ENCODE data around the gene TCHHL1.
A peak's percentile ranks its signal among the peaks of the same experiment; 100 is the strongest.

TCHHL1 gene

DNA sequence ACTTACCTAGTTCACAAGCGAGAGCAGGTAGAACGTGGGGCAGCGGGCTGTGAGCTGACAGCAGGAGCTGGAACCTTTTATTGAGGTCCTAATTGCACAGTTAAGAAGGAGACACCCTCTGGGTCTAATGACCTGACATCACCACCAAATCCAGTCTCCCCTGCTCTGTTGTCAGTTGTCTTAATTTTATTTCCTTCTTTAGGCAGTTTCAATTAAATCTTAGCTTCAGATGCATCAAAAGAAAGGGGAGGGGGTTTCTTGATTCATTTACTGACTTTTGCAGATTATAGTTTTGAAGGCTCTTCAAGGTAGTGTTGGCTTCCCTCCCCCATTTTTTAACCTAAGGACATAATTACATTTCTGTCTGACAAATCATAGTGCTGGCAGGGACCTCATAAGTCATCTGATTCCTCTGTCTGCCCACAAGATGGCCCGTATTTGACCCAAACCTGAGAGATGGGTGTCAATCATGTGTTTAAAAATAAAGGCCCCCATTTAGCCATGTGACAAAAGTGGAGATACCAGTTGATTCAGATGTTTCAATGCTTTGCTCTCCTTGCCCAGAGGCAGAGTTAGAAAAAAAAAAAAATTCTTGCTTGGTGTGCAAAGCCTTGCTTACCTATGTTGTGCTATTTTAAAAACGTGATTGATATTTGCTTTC is at the start of gene TCHHL1:
TCHHL1 (minus strand) TSS at position 51 of the 661 bp plus-strand sequence. CDS start 921 bp downstream, outside the sequence.
- no peak for DNase-seq

DNA sequence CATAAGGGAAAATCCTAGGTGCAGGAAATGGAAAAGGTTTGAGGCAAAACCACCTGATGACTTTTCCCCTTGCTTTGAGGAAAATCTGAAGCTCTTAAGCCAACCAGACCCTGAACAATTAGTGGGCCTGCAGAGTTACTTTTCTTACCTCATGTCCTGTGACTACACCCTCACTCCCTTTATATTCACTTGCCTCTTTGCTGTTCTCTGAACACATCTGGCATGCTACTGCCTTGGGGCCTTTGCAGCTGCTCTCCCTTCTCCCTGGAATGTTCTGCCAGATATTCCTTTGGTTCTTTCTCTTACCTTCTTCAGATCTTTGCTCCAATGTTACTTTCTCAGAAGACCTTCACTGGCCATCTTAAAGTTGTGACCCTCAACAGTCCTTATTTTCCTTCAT is 48.4 kb upstream of the TCHHL1 start:
- DNase-seq: no peak

DNA sequence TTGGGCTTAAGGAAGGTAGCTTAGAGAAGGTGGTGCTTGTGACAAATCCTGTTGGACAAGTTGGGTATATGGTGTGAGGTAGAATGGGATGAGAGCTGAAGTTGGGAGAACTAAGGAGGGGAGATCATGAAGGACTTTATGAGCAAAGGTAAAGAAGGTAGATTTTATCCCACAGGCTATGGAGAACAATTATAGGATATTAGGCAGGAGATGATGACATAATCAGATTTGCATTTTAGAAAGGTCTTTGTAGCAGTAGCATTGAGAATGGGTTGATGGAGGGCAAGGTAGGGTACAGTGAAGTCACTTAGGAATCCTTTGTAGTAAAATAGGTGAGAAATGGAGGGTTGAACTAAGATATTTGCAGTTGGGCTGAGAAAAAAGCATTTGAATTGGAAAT is 41.3 kb upstream of the TCHHL1 start:
- no peak for DNase-seq

DNA sequence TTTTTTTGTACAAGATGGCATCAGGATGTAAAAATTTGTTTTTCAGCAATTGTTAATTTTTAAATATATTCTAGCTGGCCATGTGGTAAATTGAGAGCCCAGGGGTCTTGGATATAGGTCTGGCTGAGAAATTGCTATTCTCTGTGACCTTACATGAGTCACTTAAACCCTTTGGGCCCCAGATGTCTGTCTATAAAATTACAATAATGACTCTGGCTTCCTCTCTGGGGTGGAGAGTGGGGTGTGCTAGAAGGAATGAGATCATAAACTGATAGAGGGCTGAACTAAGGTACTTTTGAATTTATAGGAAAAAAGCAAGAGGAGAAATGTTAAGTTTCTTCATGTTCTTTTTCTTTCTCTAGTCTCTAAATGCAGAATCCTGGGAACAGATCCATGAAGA is 38.8 kb upstream of the TCHHL1 start:
- DNase-seq: no peak

DNA sequence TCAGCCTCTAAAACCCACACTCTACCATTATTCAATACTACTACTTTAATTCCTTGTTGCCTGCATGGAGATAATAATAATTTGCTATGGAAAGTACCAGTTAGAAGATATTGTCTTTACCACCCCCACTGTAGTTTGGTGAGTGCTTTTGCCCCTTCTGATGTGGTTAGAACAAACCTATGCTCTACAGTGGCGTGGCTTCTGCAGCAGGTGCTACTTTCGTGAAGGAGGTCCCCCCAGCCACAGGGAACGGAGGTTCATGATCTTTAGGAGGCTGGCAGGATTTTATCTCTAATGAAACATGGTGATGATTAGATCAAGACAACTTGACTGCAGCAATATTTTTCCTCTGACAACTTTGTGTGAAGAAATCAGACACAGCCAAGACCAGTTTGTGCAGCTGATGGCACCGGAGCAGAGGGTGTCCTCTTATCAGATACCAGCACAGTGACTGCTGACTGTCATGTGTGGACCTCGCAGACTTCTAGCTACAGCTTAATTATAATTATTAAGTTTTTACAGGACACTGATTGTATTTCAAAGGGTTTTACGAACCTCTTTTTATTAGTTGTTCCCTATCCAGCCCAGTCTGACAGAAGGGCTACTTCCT is 37.1 kb upstream of the TCHHL1 start:
- no peak for DNase-seq

DNA sequence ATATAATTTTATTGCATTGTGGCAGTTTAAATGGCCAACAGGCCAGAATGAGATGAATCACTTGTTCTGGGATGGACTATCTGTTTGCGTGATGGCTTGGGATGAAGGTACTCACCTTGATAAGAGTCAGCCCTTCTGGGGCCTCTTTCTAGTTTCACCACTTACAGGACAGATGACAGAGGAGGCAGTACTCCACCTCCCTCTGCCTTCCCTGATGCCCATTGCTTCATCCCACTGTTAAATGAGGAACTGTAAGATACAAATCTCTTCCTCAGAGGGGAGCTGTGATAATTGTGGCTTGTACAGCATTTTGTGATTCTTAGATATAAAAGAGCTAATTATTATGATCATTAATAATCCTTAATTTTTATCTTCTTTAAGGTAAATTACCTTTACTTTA is 30.1 kb upstream of the TCHHL1 start:
- DNase-seq: no peak

DNA sequence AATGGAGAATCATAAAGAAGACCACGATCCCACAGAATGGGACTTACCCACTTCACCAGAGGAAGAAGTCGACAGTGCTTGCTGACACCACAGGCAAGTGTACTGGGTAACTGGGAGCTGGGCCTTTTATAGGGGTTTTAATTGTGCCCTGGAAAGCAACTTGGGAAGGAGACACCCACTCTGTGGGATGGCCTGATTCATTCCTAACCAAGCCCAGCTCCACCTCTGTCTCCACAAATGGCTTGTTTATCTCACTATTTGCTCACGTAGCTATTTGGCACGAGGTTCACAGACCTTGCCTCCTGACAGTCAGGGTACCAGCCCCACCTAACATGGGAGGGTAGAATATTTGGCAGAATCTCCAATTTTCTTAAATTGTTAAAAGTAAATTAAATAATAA is 26.5 kb upstream of the TCHHL1 start, which contains the start of gene TCHH:
TCHH (minus strand) TSS at position 101 of the 400 bp plus-strand sequence. CDS start 1,364 bp downstream, outside the sequence.
- no peak for DNase-seq

DNA sequence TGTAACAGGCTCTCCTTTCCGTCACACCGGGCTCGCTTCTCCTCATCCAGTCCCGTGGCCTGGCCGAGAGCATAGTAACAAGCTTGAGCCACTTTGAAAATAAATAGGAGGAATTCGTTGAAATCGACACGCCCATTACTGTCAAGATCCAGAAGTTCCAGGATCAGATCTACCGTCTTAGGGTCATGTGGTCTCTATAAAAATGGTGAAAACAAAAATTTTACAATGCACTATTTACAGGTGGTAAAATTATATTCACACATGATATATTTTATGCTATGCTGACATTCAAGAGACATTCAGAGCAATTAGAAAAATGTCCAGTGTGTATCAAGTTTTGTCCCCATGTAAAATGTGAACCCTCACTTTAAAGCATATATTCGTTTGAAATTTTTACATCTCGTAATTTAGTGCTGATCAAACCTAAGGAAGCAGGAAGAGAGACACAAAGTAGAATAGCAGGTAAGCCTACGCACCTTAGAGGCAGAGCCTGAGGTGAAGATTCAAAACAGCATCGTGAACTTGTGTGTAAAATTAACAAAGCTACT is 24.1 kb upstream of the TCHHL1 start:
- DNase-seq: no peak

DNA sequence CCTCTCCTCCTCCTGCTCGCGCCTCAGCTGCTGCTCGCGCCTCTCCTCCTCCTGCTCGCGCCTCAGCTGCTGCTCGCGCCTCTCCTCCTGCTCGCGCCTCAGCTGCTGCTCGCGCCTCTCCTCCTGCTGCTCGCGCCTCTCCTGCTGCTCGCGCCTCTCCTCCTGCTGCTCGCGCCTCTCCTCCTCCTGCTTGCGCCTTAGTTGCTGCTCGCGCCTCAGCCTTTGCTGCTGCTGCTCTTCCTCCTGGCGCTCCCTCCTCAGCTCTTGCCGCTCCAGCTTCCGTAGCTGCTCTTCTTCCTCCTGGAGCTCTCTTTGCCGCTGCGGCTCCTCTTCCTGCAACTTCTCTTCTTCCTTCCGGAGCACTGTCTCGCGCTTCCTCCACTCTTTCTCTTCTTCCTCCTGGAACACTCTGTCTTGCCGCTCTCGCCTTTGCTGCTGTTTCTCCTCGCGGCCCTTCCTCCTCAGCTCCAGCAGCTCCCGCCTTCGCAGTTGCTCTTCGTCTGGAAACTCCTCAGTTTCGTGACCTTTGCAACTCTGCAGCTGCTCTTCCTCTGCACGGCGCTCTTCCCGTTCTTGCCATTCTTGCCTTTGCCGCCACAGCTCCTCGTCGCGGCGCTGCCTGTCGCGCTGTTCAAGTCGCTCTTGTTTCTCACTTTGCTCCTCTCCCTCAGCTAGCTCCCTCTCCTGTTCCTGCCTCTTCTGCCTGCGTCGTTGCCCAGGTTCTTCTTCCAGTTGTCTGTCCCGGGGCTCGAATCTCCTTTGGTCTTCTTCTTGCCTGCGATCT is 23.4 kb upstream of the TCHHL1 start:
- no peak for DNase-seq

DNA sequence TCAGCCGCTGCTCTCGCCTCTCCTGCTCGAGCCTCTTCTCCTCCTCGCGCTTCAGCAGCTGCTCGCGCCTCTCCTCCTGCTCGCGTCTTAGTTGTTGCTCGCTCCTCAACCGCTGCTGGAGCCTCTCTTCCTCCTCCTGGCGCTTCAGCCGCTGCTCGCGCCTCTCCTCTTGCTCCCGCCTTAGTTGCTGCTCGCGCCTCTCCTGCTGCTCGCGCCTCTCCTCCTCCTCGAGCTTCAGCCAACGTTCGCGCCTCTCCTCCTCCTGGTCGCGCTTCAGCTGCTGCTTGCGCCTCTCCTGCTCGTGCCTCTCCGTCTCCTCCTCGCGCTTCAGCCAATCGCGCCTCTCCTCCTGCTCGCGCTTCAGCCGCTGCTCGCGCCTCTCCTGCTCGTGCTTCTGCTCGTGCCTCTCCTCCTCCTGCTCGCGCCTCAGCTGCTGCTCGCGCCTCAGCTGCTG is 22.7 kb upstream of the TCHHL1 start:
- no peak for DNase-seq

DNA sequence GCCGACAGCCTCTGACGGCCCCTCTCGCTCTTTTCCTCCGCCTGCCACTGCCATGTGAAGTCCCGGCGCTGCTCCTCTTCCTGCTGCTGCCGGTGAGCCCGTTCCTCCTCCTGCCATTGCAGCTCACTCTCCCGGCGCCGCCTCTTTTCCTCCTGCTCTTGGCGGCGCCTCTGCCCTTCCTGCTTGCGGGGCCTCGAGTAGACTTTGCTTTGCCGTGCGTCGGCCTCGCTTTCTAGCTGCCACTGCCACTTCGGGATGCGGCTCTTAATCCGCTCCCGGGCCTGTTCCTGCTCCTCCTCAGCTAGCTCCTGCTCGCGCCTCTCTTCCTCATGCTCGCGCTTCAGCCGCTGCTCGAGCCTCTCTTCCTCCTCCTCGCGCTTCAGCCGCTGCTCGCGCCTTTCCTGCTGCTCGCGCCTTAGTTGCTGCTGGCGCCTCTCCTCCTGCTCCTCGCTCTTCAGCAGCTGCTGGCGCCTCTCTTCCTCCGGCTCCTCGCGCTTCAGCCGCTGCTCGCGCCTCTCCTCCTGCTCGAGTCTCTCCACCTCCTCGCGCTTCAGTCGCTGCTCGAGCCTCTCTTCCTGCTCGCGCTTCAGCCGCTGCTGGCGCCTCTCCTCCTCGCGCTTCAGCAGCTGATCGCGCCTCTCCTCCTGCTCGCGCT is 22.1 kb upstream of the TCHHL1 start:
- DNase-seq: no peak

DNA sequence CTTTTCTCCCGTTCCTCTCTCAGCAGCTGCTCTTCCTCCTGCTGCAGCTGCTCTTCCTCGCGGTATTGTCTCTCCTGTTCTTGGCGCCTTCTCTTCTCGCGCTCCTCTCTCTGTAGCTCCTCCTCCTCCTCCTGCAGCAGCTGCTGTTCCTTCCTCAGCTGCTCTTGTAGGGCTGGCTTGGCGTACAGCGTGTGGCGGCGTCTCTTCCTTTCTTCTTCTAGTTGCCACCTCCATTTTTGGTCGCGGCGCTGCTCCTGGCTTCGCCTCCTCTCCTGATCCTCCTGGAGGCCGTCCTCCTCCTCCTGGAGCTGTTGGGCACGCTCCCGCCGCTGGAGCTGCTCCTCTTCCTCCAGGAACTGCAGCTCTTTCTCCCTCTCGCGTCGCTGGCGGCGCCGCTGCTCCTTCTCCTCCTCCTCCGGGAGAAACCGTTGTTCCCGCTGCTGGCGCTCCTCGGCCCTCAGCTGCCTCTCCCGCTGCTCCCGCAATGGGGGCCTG is 21.5 kb upstream of the TCHHL1 start:
- DNase-seq: peak in 1 of 2 donors; percentile 21

DNA sequence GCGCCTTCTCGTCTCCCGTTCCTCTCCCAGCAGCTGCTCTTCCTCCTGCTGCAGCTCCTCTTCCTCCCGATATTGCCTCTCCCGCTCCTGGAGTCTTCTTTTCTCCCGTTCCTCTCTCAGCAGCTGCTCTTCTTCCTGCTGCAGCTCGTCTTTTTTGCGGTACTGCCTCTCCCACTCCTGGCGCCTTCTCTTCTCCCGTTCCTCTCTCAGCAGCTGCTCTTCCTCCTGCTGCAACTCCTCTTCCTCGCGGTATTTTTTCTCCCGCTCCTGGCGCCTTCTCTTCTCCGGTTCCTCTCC is 21.1 kb upstream of the TCHHL1 start:
- DNase-seq: no peak

DNA sequence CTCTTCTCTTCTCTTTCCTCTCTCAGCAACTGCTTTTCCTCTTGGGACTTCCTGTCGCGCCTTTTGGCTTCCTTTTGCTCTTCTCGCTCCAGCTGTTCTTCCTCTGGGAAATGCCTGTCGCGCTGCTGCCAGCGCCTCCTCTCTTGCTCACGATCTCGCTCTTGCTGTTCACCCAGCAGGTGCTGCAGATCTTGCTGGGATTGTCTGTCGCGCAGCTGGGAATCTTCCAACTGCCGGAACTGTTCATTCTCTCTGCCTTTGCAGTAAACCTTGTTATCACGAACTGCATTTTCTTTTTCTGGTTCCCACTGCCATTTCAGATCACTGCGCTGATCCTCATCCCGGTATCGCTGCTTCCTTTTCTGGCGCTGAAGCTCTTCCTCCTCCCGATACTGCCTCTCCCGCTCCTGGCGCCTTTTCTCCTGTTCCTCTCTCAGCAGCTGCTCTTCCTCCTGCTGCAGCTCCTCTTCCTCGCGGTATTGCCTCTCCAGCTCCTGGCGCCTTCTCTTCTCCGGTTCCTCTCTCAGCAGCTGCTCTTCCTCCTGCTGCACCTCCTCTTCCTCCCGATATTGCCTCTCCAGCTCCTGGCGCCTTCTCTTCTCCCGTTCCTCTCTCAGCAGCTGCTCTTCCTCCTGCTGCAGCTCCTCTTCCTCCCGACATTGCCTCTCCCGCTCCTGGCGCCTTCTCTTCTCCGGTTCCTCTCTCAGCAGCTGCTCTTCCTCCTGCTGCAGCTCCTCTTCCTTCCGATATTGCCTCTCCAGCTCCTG is 20.6 kb upstream of the TCHHL1 start:
- DNase-seq: no peak

DNA sequence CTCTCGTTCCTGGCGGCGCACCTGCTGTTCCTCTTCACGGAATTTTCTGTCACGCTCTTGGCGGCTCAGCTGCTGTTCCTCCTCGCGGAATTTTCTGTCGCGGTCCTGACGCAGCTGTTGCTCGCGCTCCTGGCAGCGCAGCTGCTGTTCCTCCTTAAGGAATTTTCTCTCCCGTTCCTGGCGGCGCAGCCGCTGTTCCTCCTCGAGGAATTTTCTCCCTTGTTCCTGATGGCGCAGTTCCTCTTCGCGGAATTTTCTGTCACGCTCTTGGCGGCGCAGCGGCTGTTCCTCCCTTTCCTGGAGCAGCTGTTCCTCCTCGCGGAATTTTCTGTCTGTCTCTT is 20.0 kb upstream of the TCHHL1 start:
- DNase-seq: no peak

DNA sequence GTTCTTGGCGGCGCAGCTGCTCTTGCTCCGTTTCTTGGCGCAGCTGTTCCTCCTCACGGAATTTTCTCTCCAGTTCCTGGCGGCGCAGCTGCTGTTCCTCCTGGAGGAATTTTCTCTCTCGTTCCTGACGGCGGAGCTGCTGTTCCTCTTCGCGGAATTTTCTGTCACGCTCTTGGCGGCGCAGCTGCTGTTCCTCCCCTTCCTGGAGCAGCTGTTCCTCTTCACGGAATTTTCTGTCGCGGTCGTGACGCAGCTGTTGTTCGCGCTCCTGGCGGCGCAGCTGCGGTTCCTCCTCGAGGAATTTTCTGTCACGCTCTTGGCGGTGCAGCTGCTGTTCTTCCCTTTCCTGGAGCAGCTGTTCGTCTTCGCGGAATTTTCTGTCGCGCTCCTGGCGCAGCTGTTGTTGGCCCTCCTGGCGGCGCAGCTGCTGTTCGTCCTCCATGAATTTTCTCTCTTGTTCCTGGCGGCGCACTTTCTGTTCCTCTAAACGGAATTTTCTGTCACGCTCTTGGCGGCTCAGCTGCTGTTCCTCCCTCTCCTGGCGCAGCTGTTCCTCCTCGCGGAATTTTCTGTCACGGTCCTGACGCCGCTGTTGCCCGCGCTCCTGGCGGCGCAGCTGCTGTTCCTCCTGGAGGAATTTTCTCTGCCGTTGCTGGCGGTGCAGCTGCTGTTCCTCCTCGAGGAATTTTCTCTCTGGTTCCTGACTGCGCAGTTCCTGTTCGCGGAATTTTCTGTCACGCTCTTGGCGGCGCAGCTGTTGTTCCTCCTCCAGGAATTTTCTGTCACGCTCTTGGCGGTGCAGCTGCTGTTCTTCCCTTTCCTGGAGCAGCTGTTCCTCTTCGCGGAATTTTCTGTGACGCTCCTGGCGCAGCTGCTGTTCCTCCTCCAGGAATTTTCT is 19.4 kb upstream of the TCHHL1 start:
- no peak for DNase-seq

DNA sequence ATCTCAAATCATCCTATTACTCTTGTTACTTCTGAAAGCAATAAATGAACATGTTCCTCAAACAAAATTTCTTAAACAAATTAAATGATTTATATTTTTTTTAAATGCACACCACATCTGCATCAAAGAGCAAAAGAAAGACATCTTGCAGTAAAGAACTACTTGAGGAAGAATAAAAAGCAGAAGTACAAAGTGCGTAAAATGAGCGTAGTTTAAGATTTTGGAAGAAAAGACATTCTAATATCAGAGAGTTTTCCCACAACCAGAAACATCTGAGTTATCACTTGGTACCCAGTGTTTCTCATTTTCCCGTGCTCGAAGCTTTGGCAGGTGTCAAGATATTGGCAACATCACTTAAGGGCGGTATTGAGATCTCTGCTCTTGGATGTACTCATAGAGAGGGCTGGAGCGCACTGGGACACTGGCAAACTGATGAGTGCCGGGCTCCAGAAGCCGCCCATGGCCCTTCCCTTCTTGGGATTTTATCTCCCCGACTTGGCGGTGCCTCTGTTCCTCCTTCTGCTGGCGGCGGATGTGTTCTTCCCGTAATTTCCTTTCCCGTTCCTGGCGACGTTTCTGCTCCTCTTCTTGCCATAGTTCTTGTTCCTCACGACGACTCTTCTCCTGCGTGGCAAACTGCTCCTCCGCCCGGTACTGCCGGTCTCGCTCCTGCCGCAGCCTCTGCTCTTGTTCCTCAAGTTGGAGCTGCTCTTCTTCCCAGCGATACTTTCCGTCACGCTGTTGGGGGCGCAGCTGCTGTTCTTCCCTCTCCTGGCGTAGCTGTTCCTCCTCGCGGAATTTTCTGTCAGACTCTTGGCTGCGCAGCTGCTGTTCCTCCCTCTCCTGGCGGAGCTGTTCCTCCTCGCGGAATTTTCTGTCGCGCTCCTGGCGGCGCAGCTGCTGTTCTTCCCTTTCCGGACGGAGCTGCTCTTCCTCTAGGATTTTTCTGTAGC is 18.4 kb upstream of the TCHHL1 start:
- DNase-seq: no peak

DNA sequence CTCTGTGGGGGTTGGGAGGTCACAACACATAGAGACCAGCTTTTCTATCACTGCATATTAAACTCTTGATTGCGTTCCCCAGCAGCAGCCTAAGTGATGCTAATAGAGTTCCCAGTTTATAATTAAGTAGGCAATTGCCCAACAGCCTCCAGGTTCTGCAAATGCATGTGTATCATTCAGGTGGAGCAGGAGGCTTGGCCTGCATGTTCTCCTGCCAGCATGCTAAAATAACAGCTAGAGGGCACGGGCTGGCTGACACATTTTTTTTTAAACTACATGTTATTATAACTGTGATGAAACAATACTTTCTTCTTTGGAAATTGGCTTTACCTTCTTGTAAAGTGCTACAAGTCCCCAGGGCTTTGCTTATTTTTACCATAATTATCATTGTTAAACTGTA is 16.0 kb upstream of the TCHHL1 start:
- no peak for DNase-seq

DNA sequence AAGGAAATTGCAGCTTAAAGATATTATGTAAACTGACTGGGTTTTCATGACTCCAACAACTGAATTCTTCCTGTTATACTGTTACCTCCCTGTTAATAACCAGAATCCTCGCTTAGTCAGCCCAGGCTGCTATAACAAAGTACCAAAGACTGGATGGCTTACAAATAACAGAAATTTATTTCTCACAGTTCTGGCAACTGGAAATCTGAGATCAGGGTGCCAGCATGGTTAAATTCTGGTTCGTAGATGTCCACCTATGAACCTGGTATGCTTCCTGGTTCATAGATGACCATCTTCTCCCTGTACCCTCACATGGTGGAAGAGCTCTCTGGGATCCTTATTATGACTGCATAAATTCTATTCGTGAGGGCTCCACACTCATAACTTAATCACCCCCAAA is 8.1 kb upstream of the TCHHL1 start:
- no peak for DNase-seq

DNA sequence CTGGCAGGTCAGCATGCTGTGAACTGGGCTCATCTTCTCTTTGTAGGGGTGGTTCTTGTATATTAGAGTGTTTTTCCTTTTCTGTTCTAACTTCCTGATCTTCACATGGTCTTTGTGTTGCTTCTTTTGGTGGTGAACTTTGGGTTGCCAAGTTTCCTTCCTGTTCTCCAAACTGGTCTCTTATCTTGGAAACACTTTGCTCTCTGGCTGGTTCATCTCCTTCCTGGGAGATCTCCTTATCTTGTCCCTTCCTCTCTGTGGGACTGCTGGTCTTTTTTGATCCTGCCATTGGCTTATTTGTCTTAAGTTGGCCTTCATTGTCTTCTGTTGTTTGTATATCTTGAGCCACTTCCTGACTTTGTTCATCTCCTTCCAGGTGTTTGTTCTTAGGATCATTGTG is 2.1 kb downstream of the TCHHL1 start:
- no peak for DNase-seq

All from CD4-positive, alpha-beta T cell treated with Interleukin-1 beta for 1 hour (primary cell).